ENCODE data around the gene OLR1. TPM values are rescaled to one million over a fixed set of nuclear protein-coding genes. Genes with fewer than 3 reads are reported as not detected.
"Not testable (repeated sequence)": the region's sequence is repeated elsewhere in the genome, so short reads cannot be mapped to it uniquely, and the experiment has no call there.

OLR1 gene
- total and polyA plus RNA-seq, 2 donors, result 0.27 to 1.2 TPM

DNA sequence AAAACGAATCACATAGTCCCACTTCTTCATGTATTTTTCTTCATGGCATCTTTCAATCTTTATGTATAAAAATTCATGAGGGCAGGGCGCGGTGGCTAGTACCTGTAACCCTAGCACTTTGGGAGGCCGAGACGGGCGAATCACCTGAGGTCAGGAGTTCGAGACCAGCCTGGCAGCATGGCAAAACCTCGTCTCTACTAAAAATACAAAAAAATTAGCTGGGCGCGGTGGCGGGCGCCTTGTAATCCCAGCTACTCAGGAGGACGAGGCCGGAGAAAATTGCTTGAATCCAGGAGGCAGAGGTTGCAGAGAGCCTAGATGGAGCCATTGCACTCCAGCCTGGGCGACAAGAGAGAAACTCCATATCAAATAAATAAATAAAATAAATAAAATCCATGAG, 38.3 kb upstream of the OLR1 start:
- DNase-seq (ENCODE audit: extremely low spot score), result no peak
- 93% methylated on average over 15 of the region's 15 CpGs for WGBS
- H3K36me3 ChIP-seq (ENCODE audit: insufficient read depth), result no peaks in the 10 kb centered on the region
- no peak overlapping the region for H3K4me3 ChIP-seq (ENCODE audit: low read depth, low read length)
- H3K4me1 ChIP-seq (ENCODE audit: insufficient read depth), result no peaks in the 10 kb centered on the region
- no peak overlapping the region for H3K27ac ChIP-seq (ENCODE audit: low read depth)

DNA sequence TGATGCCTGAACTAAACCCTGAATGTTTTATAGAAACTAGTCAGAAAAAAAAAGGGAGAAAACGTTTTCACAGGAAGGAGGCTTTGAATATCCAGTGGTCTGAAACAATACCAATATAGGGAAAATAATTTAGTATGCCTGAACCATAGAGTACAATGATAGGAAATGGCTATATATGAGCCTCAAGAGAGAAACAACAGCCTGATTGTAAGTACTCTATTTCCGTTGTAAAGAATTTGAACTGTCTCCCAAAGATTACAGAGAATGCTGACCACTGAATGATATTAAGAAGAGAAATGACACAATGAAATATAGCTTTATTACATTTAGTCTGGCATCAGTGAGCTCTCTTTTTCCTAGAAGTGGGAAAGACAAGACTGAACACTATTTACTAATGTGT, 35.2 kb upstream of the OLR1 start:
- Histone ChIP-seq H3K27ac (ENCODE audit: low read depth) (no peak overlapping the region), H3K4me3 (ENCODE audit: low read depth, low read length) (no peak overlapping the region), H3K36me3 (ENCODE audit: insufficient read depth) (no peaks in the 10 kb centered on the region), H3K4me1 (ENCODE audit: insufficient read depth) (no peaks in the 10 kb centered on the region)
- 25% methylated on average over 2 of the region's 2 CpGs for WGBS
- no peak for DNase-seq (ENCODE audit: extremely low spot score)

DNA sequence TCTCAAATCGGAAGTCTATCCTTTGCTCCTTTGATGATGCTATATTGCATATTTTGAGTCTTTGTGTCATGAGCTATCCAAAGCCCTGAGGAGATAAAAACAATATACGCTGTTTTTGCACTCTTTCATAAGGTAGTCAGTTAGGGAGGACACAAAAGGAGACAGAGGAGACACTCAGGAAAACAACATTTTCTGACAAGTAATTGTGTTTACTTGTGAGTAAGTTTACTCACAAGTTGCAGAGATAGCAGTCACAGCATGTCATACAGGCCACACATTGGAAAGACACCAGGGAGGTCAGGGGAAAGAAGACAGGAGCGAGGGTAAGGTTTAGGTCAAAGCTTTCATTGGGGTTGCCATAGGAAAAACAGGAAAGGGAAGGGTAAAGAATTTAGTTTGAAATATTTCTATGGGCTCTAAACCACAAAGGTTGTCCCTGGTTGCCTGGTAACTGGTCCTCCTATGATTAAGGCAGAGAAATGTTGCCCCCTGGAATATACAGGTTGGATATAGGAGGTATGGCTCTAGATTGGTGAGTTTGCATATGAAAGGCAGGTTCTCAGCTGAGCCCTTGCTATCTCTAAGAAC, 33.4 kb upstream of the OLR1 start:
- Histone ChIP-seq H3K27ac (ENCODE audit: low read depth) (no peak overlapping the region), H3K4me1 (ENCODE audit: insufficient read depth) (no peaks in the 10 kb centered on the region), H3K36me3 (ENCODE audit: insufficient read depth) (no peaks in the 10 kb centered on the region), H3K4me3 (ENCODE audit: low read depth, low read length) (no peak overlapping the region)
- 75% methylated on average over 3 of the region's 3 CpGs for WGBS
- no peak for DNase-seq (ENCODE audit: extremely low spot score)

DNA sequence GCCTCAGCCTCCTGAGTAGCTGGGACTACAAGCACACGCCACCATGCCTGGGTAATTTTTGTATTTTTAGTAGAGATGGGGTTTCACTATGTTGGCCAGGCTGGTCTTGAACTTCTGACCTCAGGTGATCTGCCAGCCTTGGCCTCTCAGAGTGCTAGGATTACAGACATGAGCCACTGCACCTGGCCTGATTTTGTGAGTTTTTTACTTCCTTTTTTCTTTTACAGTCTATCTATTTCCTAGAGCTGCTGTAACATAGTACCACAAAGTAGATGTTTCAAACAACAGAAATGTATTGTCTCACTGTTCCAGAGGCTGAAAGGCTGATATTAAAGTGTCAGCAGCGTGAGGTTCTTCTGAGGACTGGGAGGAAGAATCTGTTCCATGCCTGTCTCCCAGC, 32.6 kb upstream of the OLR1 start:
- H3K27ac ChIP-seq (ENCODE audit: low read depth); H3K4me3 ChIP-seq (ENCODE audit: low read depth, low read length); DNase-seq (ENCODE audit: extremely low spot score); H3K4me1 ChIP-seq (ENCODE audit: insufficient read depth); H3K36me3 ChIP-seq (ENCODE audit: insufficient read depth): not testable (repeated sequence)
- 92% methylated on average over 2 of the region's 2 CpGs for WGBS

DNA sequence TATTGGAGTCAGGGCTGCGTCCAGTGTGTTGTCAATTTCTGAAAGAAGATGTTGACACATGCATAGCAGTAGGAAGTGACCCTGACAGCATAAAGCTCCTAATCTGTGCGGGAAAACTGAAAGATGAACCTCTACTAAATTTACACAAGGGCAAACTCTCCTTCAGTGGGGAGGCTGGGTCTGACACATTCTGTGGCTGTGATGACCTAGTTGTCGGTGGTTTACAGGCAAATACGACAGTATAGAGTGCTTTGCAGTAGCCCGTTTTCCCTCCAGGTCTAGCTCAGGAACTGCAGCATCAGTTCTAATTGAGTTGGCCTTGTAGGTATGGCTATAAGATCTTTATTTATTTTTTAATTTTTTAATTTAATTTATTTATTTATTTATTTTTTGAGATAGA, 25.9 kb upstream of the OLR1 start:
- Histone ChIP-seq H3K36me3 (ENCODE audit: insufficient read depth) (no peaks in the 10 kb centered on the region), H3K4me3 (ENCODE audit: low read depth, low read length) (no peak overlapping the region), H3K4me1 (ENCODE audit: insufficient read depth) (no peaks in the 10 kb centered on the region), H3K27ac (ENCODE audit: low read depth) (no peak overlapping the region)
- DNase-seq (ENCODE audit: extremely low spot score), result no peak
- WGBS, result 85% methylated on average over 5 of the region's 5 CpGs

DNA sequence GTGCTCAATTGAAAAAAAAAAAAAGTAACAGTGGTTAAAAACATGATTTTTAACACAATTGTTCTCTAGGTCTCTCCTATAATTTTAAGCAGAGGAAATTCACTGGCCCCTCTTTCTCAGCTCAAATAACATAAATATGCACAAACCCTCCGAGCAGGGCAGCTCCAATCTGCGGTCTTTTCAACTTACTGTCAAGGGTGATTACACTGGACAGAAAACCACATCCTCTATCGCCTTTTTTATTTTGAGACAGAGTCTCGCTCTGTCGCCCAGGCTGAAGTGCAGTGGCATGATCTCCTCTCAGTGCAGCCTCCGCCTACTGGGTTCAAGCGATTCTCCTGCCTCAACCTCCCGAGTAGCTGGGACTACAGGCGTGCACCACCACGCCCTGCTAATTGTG, 24.3 kb upstream of the OLR1 start:
- 78% methylated on average over 10 of the region's 10 CpGs for WGBS
- H3K4me1 ChIP-seq (ENCODE audit: insufficient read depth), result no peaks in the 10 kb centered on the region
- H3K27ac ChIP-seq (ENCODE audit: low read depth), result no peak overlapping the region
- no peak overlapping the region for H3K4me3 ChIP-seq (ENCODE audit: low read depth, low read length)
- DNase-seq (ENCODE audit: extremely low spot score), result no peak
- H3K36me3 ChIP-seq (ENCODE audit: insufficient read depth), result no peaks in the 10 kb centered on the region

DNA sequence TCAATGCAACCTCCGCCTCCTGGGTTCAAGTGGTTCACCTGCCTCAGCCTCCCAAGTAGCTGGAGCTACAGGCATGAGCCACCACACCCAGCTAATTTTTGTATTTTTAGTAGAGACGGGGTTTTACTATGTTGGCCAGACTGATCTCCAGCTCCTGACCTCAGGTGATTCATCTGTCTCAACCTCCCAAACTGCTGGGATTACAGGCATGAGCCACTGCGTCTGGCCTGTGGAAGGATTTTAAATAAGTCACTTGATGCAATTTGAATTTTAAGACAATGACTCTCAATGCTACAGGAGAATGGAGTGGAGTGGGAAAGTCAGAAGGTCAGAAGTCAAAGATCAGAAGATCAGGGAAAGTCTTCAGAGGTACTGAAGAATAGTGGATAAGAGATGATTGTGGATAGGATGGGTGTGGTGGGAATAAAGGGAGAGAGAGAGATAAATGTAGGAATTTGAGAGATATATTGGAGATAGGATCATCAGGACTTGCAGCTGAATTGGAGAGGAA, 22.3 kb upstream of the OLR1 start:
- Histone ChIP-seq H3K27ac (ENCODE audit: low read depth) (no peak overlapping the region), H3K36me3 (ENCODE audit: insufficient read depth) (no peaks in the 10 kb centered on the region), H3K4me3 (ENCODE audit: low read depth, low read length) (no peak overlapping the region), H3K4me1 (ENCODE audit: insufficient read depth) (no peaks in the 10 kb centered on the region)
- no peak for DNase-seq (ENCODE audit: extremely low spot score)
- WGBS, result 84% methylated on average over 3 of the region's 3 CpGs

DNA sequence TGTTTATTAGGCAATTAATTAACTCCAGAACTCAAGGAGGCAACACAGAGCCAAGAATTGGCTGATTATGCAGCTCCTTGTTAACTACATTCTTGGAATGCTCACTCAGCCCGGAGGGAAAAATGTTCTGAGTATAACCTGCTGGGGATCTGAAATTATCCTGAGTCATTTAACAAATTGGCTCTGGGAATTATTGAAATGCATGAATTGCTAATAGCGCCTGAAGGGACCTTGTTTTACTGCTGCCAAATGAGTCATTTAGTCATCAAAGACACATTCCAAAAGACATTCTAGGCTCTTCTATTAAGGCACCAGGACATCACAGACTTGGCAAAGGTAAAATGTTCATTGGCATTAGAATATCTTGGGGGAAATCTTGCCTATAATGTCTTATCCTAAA, 19.9 kb upstream of the OLR1 start:
- no peak for DNase-seq (ENCODE audit: extremely low spot score)
- WGBS, result 49% methylated on average over 2 of the region's 2 CpGs
- no peak overlapping the region for H3K4me3 ChIP-seq (ENCODE audit: low read depth, low read length)
- H3K27ac ChIP-seq (ENCODE audit: low read depth), result no peak overlapping the region
- no peaks in the 10 kb centered on the region for H3K36me3 ChIP-seq (ENCODE audit: insufficient read depth)
- no peaks in the 10 kb centered on the region for H3K4me1 ChIP-seq (ENCODE audit: insufficient read depth)

DNA sequence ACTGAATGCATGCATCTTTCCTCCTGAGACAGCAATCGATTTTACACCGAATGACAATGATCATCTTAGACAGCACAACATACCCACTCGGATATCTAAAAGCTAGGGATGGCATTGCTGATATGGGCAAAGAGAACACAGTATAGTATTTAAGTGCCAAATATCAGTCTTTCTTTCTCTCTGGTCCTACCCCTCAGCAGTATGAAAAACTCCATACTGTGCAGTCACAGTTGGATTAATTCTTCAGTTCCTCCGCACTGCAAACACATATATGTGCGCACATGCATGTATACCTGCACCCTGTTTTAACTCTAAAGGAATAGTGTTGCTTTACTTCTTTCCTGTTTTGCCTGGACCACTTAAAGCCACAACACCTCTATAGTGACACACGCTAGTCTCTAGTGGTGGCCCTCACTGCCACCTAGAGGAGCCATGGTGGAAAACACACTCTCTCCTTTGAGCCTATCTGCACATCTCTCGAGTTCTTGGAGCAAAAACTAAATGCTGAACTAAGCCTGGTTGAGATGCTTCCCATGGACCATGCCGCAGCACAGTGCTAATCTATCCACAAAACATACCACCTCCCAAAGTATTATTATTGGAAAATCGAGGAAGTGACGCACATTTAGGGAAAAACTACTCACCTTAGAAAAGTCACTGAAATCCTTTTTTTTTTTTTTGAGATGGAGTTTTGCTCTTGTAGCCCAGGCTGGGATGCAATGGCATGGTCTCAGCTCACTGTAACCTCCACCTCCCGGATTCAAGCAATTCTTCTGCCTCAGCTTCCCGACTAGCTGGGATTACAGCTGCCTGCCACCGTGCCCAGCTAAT, 18.8 kb upstream of the OLR1 start:
- WGBS, result 47% methylated on average over 13 of the region's 13 CpGs
- Histone ChIP-seq H3K36me3 (ENCODE audit: insufficient read depth) (no peaks in the 10 kb centered on the region), H3K4me3 (ENCODE audit: low read depth, low read length) (no peak overlapping the region), H3K4me1 (ENCODE audit: insufficient read depth) (no peaks in the 10 kb centered on the region), H3K27ac (ENCODE audit: low read depth) (no peak overlapping the region)
- no peak for DNase-seq (ENCODE audit: extremely low spot score)

DNA sequence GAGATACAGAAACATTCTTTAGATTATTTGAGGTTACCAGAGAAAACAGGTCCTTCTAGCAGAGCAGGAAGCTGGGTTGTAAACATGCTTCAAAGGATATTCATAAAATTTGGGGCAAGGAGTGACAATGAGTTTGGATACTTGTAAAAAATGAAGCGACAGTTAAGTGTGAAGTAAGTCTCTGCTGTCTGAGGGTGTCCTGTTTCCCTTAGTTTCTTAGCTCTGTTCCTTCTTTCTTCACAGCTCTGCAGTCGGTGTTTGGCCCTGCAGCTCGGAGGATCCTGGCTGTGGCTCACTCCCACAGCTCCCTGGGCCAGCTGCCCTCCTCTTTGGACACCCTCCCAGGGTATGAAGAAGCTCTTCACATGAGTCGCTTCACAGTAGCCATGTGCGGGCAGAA, 17.7 kb upstream of the OLR1 start:
- H3K4me3 ChIP-seq (ENCODE audit: low read depth, low read length), result no peak overlapping the region
- 37% methylated on average over 5 of the region's 5 CpGs for WGBS
- H3K4me1 ChIP-seq (ENCODE audit: insufficient read depth), result no peaks in the 10 kb centered on the region
- no peak overlapping the region for H3K27ac ChIP-seq (ENCODE audit: low read depth)
- no peaks in the 10 kb centered on the region for H3K36me3 ChIP-seq (ENCODE audit: insufficient read depth)
- no peak for DNase-seq (ENCODE audit: extremely low spot score)

DNA sequence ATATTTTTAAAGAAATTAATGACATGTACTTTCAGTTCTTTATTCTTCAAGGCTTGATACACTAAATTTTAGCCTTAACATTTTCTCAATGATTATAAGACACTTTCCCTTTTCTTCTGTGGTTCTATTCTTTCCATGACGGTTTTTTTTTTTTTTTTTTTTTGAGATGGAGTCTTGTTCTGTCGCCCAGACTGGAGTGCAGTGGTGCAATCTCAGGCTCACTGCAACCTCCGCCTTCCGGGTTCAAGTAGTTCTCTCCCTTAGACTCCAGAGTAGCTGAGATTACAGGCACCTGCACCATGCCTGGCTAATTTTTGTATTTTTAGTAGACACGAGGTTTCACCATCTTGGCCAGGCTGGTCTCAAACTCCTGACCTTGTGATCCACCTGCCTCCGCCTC, 15.0 kb upstream of the OLR1 start:
- H3K4me1 ChIP-seq (ENCODE audit: insufficient read depth); H3K36me3 ChIP-seq (ENCODE audit: insufficient read depth); H3K27ac ChIP-seq (ENCODE audit: low read depth); H3K4me3 ChIP-seq (ENCODE audit: low read depth, low read length); DNase-seq (ENCODE audit: extremely low spot score): not testable (repeated sequence)
- WGBS, result 90% methylated on average over 6 of the region's 6 CpGs

DNA sequence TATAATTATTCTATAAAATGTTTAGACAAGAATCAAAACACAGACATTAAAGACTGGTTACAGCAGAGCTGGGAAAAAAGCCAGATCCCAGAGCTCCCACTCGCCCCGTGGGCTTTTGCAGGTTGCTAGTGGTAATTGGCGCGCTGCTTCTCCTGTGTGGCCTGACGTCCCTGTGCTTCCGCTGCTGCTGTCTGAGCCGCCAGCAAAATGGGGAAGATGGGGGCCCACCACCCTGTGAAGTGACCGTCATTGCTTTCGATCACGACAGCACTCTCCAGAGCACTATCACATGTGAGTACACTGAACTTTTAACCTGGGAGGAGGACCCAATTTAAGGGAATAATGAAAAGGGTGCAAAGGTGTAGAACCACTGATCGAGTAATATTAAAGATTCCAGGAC, 14.4 kb upstream of the OLR1 start:
- H3K4me1 ChIP-seq (ENCODE audit: insufficient read depth), result peaks cover 2% of the 10 kb centered on the region
- 58% methylated on average over 11 of the region's 11 CpGs for WGBS
- no peak overlapping the region for H3K4me3 ChIP-seq (ENCODE audit: low read depth, low read length)
- H3K36me3 ChIP-seq (ENCODE audit: insufficient read depth), result no peaks in the 10 kb centered on the region
- DNase-seq (ENCODE audit: extremely low spot score), result no peak
- H3K27ac ChIP-seq (ENCODE audit: low read depth), result no peak overlapping the region

DNA sequence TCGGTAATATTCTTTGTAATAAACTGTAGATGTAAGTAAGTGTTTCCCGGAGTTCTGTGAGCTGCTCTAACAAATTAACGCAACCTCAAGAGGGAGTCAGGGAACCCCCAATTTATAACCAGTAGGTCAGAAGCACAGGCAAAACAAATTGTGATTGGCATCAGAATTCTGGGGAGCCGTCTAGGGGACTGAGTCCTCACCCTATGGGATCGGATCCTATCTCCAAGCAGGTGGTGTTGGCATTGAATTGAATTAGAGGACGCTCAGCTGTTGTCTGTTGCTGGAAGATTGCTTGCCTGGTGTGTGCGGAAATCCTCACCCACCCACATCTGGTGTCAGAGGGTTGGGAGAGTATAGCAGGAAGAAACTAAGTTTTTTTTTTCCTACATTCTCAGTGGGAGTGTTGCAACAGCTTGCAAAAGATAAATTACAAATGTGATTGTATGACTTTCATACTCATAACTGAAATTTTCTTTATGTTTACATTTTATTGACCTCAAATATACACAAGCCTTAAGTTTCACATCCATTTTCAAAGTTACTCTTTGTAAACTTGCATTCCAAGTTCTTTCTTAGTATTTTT, 12.4 kb upstream of the OLR1 start:
- H3K4me3 ChIP-seq (ENCODE audit: low read depth, low read length), result no peak overlapping the region
- no peak overlapping the region for H3K27ac ChIP-seq (ENCODE audit: low read depth)
- no peak for DNase-seq (ENCODE audit: extremely low spot score)
- WGBS, result 41% methylated on average over 7 of the region's 7 CpGs
- H3K4me1 ChIP-seq (ENCODE audit: insufficient read depth), result peaks cover 2% of the 10 kb centered on the region
- no peaks in the 10 kb centered on the region for H3K36me3 ChIP-seq (ENCODE audit: insufficient read depth)
